K562 (cell line): ENCODE results near the gene OPCML. TPM values are rescaled to one million over a fixed set of nuclear protein-coding genes. Genes with fewer than 3 reads are reported as not detected.

Experiments
- ATAC-seq: fragments of 200-7000 bp; cut with Tn5 transposase; 3 replicates; pipeline ENCODE4 v1.9.1; 2020; ENCODE audit warnings: moderate library complexity
- BruUV-seq: library from RNA; stranded (reverse); fragments of 400-500 nt; replicated peaks from 2 replicates; lab custom pipeline; 2021; lab: Mats Ljungman, UMichigan
- CTCF ChIA-PET: fragments of 300-600 bp; formaldehyde crosslinking; extraction: SDS; loops from one replicate; lab custom pipeline; 2021; ENCODE audit warnings: low intra/inter-chr PET ratio; lab: Yijun Ruan, JAX
- POLR2A ChIA-PET: fragments of 300-600, 350-650 bp; sonication (Branson Sonifier 250); formaldehyde crosslinking; extraction: SDS; loops from one replicate; lab custom pipeline; 2021; ENCODE audit warnings: antibody characterized with exemption, inconsistent platforms; lab: Yijun Ruan, JAX
- DNase-seq, 4 experiments: peaks; one replicate each; pipeline versions ENCODE4 v3.0.0 to v3.0.0-alpha.2; 2011 to 2018; ENCODE audit warnings: low spot score in 3 of 4, mixed read lengths in 3 of 4; ENCODE audit errors: extremely low read depth in 1 of 4
- FAIRE-seq: peaks from 2 replicates; lab custom pipeline; 2011; peaks lifted over from hg19 to GRCh38; lab: Jason Lieb, UNC
- H2AFZ ChIP-seq: 2 replicates; pipeline ENCODE4 v1.6.0; 2011; ENCODE audit warnings: low read depth, low read length, control low read depth, inconsistent platforms
- H3K27ac ChIP-seq: fragments of 200-600 bp; 3 replicates; pipeline ENCODE4 v1.8.0; 2011; ENCODE audit warnings: low read depth, mild to moderate bottlenecking, control low read depth, inconsistent platforms, low read length, moderate library complexity, mixed read lengths; ENCODE audit errors: extremely low read depth
- H3K27me3 ChIP-seq, 2 experiments: fragments of 300-600 bp in 1 of 2; 2 replicates in 1 of 2; 3 replicates in 1 of 2; pipeline versions ENCODE4 v1.6.0 to v1.8.0; 2011; ENCODE audit warnings: inconsistent platforms in 2 of 2, low read length in 2 of 2, mild to moderate bottlenecking in 1 of 2, mixed read lengths in 1 of 2, moderate library complexity in 1 of 2; ENCODE audit not compliant: control insufficient read depth in 2 of 2, insufficient read depth in 2 of 2
- H3K36me3 ChIP-seq: fragments of 300-600 bp; 3 replicates; pipeline ENCODE4 v1.8.0; 2011; ENCODE audit warnings: mild to moderate bottlenecking, low read length, inconsistent platforms; ENCODE audit not compliant: control insufficient read depth, insufficient read depth
- H3K4me1 ChIP-seq, 2 experiments: fragments of 200-600 bp in 1 of 2; replicated peaks in 1 of 2; 2 replicates in 1 of 2; 3 replicates in 1 of 2; pipeline versions ENCODE4 v1.5.1 to v1.8.0; 2011; ENCODE audit warnings: inconsistent platforms in 2 of 2, low read length in 2 of 2, mild to moderate bottlenecking in 1 of 2, mixed read lengths in 1 of 2, moderate library complexity in 1 of 2; ENCODE audit not compliant: control insufficient read depth in 2 of 2, insufficient read depth in 2 of 2
- H3K4me2 ChIP-seq: 2 replicates; pipeline ENCODE4 v1.6.1; 2011; ENCODE audit warnings: low read length, control low read depth, inconsistent platforms, mixed read lengths; ENCODE audit not compliant: insufficient read depth
- H3K4me3 ChIP-seq: fragments of 200-600 bp; sonication (generic), shearing (Covaris generic); 2 replicates; pipeline ENCODE4 v1.5.1; 2016; ENCODE audit warnings: control low read depth, inconsistent platforms
- H3K79me2 ChIP-seq: fragments of 200-600 bp; 3 replicates; pipeline ENCODE4 v1.8.0; 2011; ENCODE audit warnings: low read length, inconsistent platforms; ENCODE audit not compliant: control insufficient read depth, insufficient read depth
- H3K9ac ChIP-seq, 2 experiments: 2 replicates each; pipeline versions ENCODE4 v1.6.0 to v1.6.1; 2011; ENCODE audit warnings: low read depth in 2 of 2, low read length in 2 of 2, control low read depth in 1 of 2, inconsistent platforms in 1 of 2, mild to moderate bottlenecking in 1 of 2, mixed read lengths in 1 of 2; ENCODE audit not compliant: insufficient read depth in 1 of 2
- H3K9me1 ChIP-seq: one replicate; pipeline ENCODE4 v1.6.0; 2011; ENCODE audit warnings: inconsistent platforms, mild to moderate bottlenecking, low read length, moderate library complexity; ENCODE audit not compliant: control insufficient read depth, insufficient read depth
- H3K9me3 ChIP-seq: replicated peaks from 2 replicates; pipeline ENCODE4 v1.5.1; 2011; ENCODE audit warnings: low read depth, low read length, inconsistent platforms; ENCODE audit not compliant: control insufficient read depth, insufficient read depth
- H4K20me1 ChIP-seq: replicated peaks from 2 replicates; pipeline ENCODE4 v1.6.1; 2011; ENCODE audit warnings: low read length, inconsistent platforms, mixed read lengths; ENCODE audit not compliant: control insufficient read depth, insufficient read depth
- CEBPG ChIP-seq, 3 experiments: fragments of 200-800 bp in 1 of 3; sonication (Bioruptor generic) in 1 of 3; sonication (generic) in 1 of 3; formaldehyde crosslinking in 1 of 3; IDR thresholded peaks in 2 of 3; conservative IDR thresholded peaks in 1 of 3; 2 replicates each; pipeline versions ENCODE4 v1.6.1 to v1.8.0; 2016 to 2022; ENCODE audit warnings: missing compliant biosample characterization in 2 of 3, missing genetic modification characterization in 2 of 3, mild to moderate bottlenecking in 1 of 3, missing genetic modification reagents in 1 of 3
- CHAMP1 ChIP-seq: fragments of 450-650 bp; IDR thresholded peaks from 2 replicates; pipeline ENCODE4 v1.6.1; 2016; ENCODE audit warnings: mild to moderate bottlenecking
- GABPA ChIP-seq: fragments of 200-800 bp; sonication (Bioruptor generic); conservative IDR thresholded peaks from 2 replicates; pipeline ENCODE4 v1.6.1; 2016; ENCODE audit warnings: low read depth, missing genetic modification characterization, missing compliant biosample characterization
- HOXB6 ChIP-seq: fragments of 250-450 bp; sonication (Bioruptor Pico); IDR thresholded peaks from 2 replicates; pipeline ENCODE4 v1.5.1; 2022; ENCODE audit warnings: mild to moderate bottlenecking, borderline replicate concordance
- KDM5B ChIP-seq: fragments of 200-600 bp; sonication (generic); IDR thresholded peaks from 2 replicates; pipeline ENCODE4 v1.6.1; 2012; ENCODE audit warnings: low read depth, mild to moderate bottlenecking, moderate library complexity, low read length, control low read depth, inconsistent platforms; ENCODE audit not compliant: insufficient replicate concordance
- MITF ChIP-seq: IDR thresholded peaks from 2 replicates; pipeline ENCODE4 v1.6.1; 2014; ENCODE audit warnings: antibody characterized with exemption
- PTBP1 ChIP-seq: fragments of 200-400 bp; formaldehyde crosslinking; IDR thresholded peaks from 2 replicates; pipeline ENCODE4 v1.6.1; 2017; ENCODE audit warnings: low read depth, low read length
- PTRF ChIP-seq: fragments of 450-650 bp; IDR thresholded peaks from 2 replicates; pipeline ENCODE4 v1.6.1; 2016; ENCODE audit warnings: mild to moderate bottlenecking, missing genetic modification characterization, missing compliant biosample characterization
- PURB ChIP-seq: sonication (generic); formaldehyde crosslinking; IDR thresholded peaks from 2 replicates; pipeline ENCODE4 v1.9.0; 2021; ENCODE audit warnings: low read depth, mild to moderate bottlenecking, missing genetic modification reagents
- RB1 ChIP-seq: fragments of 450-650 bp; IDR thresholded peaks from 2 replicates; pipeline ENCODE4 v1.6.1; 2017; ENCODE audit warnings: low read depth, mild to moderate bottlenecking
- RBM15 ChIP-seq: fragments of 200-400 bp; formaldehyde crosslinking; IDR thresholded peaks from 2 replicates; pipeline ENCODE4 v1.6.1; 2018; ENCODE audit warnings: mild to moderate bottlenecking, low read length, moderate library complexity; ENCODE audit not compliant: insufficient read depth
- TCF15 ChIP-seq: fragments of 250-450 bp; sonication (Bioruptor Pico); IDR thresholded peaks from 2 replicates; pipeline ENCODE4 v1.8.0; 2022; ENCODE audit warnings: moderate library complexity, mild to moderate bottlenecking, inconsistent platforms
- THRAP3 ChIP-seq: fragments of 450-650 bp; IDR thresholded peaks from 2 replicates; pipeline ENCODE4 v1.6.1; 2016; ENCODE audit warnings: mild to moderate bottlenecking, inconsistent platforms, borderline replicate concordance
- ZBTB17 ChIP-seq: fragments of 450-650 bp; formaldehyde crosslinking; IDR thresholded peaks from 2 replicates; pipeline ENCODE4 v1.4.0; 2020; ENCODE audit warnings: mild to moderate bottlenecking
- ZFP91 ChIP-seq: sonication (generic); formaldehyde crosslinking; IDR thresholded peaks from 2 replicates; pipeline ENCODE4 v1.8.0; 2022; ENCODE audit warnings: mild to moderate bottlenecking, missing genetic modification reagents
- ZNF408 ChIP-seq: fragments of 250-450 bp; sonication (Bioruptor Pico); IDR thresholded peaks from 2 replicates; pipeline ENCODE4 v1.4.0; 2020; ENCODE audit warnings: low read depth, mild to moderate bottlenecking, moderate library complexity
- ZNF431 ChIP-seq: sonication (generic); formaldehyde crosslinking; IDR thresholded peaks from 2 replicates; pipeline ENCODE4 v1.8.0; 2022; ENCODE audit warnings: mild to moderate bottlenecking, missing genetic modification reagents
- WGBS: fragments of 100-300 bp; shearing (Covaris generic); methylation state at CpG from one replicate; pipeline ENCODE4 v1.1.6; 2016; ENCODE audit warnings: low coverage, mixed read lengths; ENCODE audit not compliant: insufficient coverage; ENCODE audit errors: missing lambda C conversion rate; 5-methylcytosine and 5-hydroxymethylcytosine counted together
- in situ Hi-C: fragments of 300-500 bp; cut with MboI; formaldehyde crosslinking; loops from 4 replicates; pipeline ENCODE4 v1.15.0; 2018; ENCODE audit warnings: inconsistent platforms, mixed read lengths
- intact Hi-C: fragments of 100-400 bp; cut with micrococcal nuclease; formaldehyde crosslinking; loops from 2 replicates; pipeline ENCODE4 v1.14.2; 2022
- polyA plus RNA-seq, 8 experiments: library from polyadenylated mRNA; depleted of rRNA in 4 of 8; stranded (reverse) in 5 of 8; unstranded in 3 of 8; fragments of >200 nt; fragmentation: Nextera tagmentation in 2 of 8; fragmentation: Illumina TruSeq in 1 of 8; extraction: Ambion mirVana in 2 of 8; extraction: Trizol in 1 of 8; gene quantifications; 2 replicates each; pipeline versions ENCODE4 v1.2.1 to v1.2.3, GENCODE V29; 2011 to 2014; ENCODE audit warnings: inconsistent platforms in 1 of 8, missing spikeins in 1 of 8
- total RNA-seq, 7 experiments: library from RNA; depleted of rRNA in 6 of 7; stranded (reverse); fragments of >200 nt in 6 of 7; fragmentation: Illumina TruSeq in 2 of 7; extraction: Trizol in 2 of 7; gene quantifications; 2 replicates each; pipeline versions ENCODE4 v1.2.1 to v1.2.3, GENCODE V29; 2011 to 2021; ENCODE audit warnings: low replicate concordance in 1 of 7

The OPCML gene
- total and polyA plus RNA-seq, 9 of the 15 experiments (the other 6 are each of a cell fraction or from before 2014, with no cell fraction given), result not detected

GRCh38 chr11:132771746-132772145 is 760.6 kb downstream of the OPCML start:
- no peak for ATAC-seq
- H3K4me1 ChIP-seq, result no peaks in the 10 kb centered on the region
- H3K9me3 ChIP-seq, result no peaks in the 10 kb centered on the region; the same call in 1 of the 2 replicates
- H3K27me3 ChIP-seq, result no peaks in the 10 kb centered on the region
- ChIA-PET POLR2A (no interaction called here), CTCF (no interaction called here)
- no peak overlapping the region for H3K4me2 ChIP-seq
- H3K9me1 ChIP-seq, result no peaks in the 10 kb centered on the region
- H2AFZ ChIP-seq, result no peak overlapping the region
- no peak overlapping the region for H3K27ac ChIP-seq
- no TSS peak for BruUV-seq
- no peak for FAIRE-seq
- 1% methylated on average over 5 of the region's 5 CpGs for WGBS
- no peak for DNase-seq
- intact Hi-C loops, result no loop called here
- in situ Hi-C loops, result no loop called here
- no peaks in the 10 kb centered on the region for H3K79me2 ChIP-seq
- no peaks in the 10 kb centered on the region for H4K20me1 ChIP-seq
- H3K36me3 ChIP-seq, result no peaks in the 10 kb centered on the region
- no peak overlapping the region for H3K9ac ChIP-seq
- H3K4me3 ChIP-seq, result no peak overlapping the region
- TF ChIP-seq THRAP3, result no peak
- TF ChIP-seq CHAMP1, result no peak
- no peak for TF ChIP-seq KDM5B
- no peak for TF ChIP-seq PURB (CRISPR knock-in tag)
- TF ChIP-seq PTRF, result no peak
- TF ChIP-seq CEBPG (CRISPR knock-in tag; IDR thresholded peaks at IDR 0.05), result no peak
- no peak for TF ChIP-seq CEBPG (tag; conservative IDR thresholded peaks at IDR 0.05 in 1 of 2, IDR thresholded peaks at IDR 0.05 in 1 of 2)
- no peak for TF ChIP-seq HOXB6 (CRISPR knock-in tag)
- TF ChIP-seq TCF15 (CRISPR knock-in tag), result no peak
- no peak for TF ChIP-seq ZBTB17 (CRISPR knock-in tag)
- TF ChIP-seq ZFP91 (CRISPR knock-in tag), result no peak
- TF ChIP-seq RBM15, result no peak
- no peak for TF ChIP-seq ZNF431
- TF ChIP-seq MITF, result no peak
- no peak for TF ChIP-seq ZNF408 (CRISPR knock-in tag)
- no peak for TF ChIP-seq GABPA (tag)
- TF ChIP-seq PTBP1, result no peak
- no peak for TF ChIP-seq RB1
